Bronchial epithelial cell (primary cell): ENCODE measurements around the gene NOS1AP. TPM values are rescaled to one million over a fixed set of nuclear protein-coding genes. Genes with fewer than 3 reads are reported as not detected.

Experiments
- DNase-seq: peaks from one replicate; pipeline ENCODE4 v3.0.0-alpha.2; 2010; ENCODE audit warnings: low read depth
- FAIRE-seq: peaks from 2 replicates; lab custom pipeline; 2011; peaks lifted over from hg19 to GRCh38; lab: Jason Lieb, UNC
- H3K27me3 ChIP-seq: 2 replicates; pipeline ENCODE4 v1.5.1; 2011; ENCODE audit warnings: low read length; ENCODE audit not compliant: control insufficient read depth, insufficient read depth
- H3K36me3 ChIP-seq: 2 replicates; pipeline ENCODE4 v1.5.1; 2011; ENCODE audit warnings: low read length; ENCODE audit not compliant: control insufficient read depth, insufficient read depth
- H3K4me3 ChIP-seq: 2 replicates; pipeline ENCODE4 v1.5.1; 2011; ENCODE audit warnings: mild to moderate bottlenecking, low read depth, low read length, control low read depth
- total RNA-seq: library from RNA; depleted of rRNA; stranded (reverse); fragments of >200 nt; gene quantifications from 2 replicates; pipeline ENCODE4 v1.2.1, GENCODE V29; 2014
- TF ChIP-seq, protein P1 (sequence below): IDR thresholded peaks from 2 replicates; pipeline ENCODE4 v1.5.1; 2011; ENCODE audit warnings: mild to moderate bottlenecking, moderate library complexity, low read length, control low read depth, inconsistent platforms; ENCODE audit not compliant: insufficient read depth, severe bottlenecking

Gene NOS1AP
- total RNA-seq, 1 donor from 2014 or later = 1.3 TPM

DNA sequence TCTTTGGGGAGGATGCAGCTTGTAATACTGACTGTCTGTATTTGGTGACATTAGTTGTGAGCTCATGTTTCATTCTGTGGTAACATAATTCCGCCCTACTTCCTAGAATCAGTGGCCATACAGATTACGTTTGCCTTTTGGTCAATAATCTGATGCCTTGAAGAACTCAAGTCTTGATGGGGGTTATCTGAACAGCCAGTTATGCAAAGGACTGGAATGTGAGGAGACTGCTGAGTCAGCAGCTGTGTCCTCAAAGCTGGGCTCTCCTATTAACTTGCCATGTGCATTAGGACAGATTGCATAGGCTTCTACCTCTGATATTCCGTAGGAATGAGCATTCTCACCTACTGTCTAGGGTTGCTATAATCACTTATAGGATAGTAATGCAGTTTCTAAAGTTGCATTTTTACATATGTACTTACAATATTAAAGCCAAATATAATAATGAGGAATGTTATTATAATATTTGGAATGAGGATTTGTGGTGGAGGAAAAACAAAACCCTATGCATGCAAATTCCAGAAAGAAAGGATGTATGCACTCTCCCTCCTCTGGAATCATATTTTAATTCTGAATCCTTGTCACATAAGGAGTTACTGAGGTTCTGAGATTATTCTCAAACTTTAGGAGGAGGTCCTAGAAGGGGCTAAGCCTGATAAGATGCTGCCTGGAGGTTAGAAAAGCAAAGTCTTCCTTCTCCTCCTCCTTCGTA lies 116.0 kb downstream of the NOS1AP start:
- TF ChIP-seq, protein P1, sequence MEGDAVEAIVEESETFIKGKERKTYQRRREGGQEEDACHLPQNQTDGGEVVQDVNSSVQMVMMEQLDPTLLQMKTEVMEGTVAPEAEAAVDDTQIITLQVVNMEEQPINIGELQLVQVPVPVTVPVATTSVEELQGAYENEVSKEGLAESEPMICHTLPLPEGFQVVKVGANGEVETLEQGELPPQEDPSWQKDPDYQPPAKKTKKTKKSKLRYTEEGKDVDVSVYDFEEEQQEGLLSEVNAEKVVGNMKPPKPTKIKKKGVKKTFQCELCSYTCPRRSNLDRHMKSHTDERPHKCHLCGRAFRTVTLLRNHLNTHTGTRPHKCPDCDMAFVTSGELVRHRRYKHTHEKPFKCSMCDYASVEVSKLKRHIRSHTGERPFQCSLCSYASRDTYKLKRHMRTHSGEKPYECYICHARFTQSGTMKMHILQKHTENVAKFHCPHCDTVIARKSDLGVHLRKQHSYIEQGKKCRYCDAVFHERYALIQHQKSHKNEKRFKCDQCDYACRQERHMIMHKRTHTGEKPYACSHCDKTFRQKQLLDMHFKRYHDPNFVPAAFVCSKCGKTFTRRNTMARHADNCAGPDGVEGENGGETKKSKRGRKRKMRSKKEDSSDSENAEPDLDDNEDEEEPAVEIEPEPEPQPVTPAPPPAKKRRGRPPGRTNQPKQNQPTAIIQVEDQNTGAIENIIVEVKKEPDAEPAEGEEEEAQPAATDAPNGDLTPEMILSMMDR = no peak
- FAIRE-seq (no peak), DNase-seq (no peak)
- H3K27me3 ChIP-seq = no peaks in the 10 kb centered on the region
- no peak overlapping the region for H3K4me3 ChIP-seq
- no peaks in the 10 kb centered on the region for H3K36me3 ChIP-seq

- Histone ChIP-seq H3K27me3 (no peaks in the 10 kb centered on the region), H3K4me3 (no peak overlapping the region), H3K36me3 (no peaks in the 10 kb centered on the region)
- DNase-seq (no peak), FAIRE-seq (no peak)
- TF ChIP-seq, protein P1 = no peak
These were observed 116.5 kb downstream of the NOS1AP start for GRCh38 chr1:162186026-162186374.

DNA sequence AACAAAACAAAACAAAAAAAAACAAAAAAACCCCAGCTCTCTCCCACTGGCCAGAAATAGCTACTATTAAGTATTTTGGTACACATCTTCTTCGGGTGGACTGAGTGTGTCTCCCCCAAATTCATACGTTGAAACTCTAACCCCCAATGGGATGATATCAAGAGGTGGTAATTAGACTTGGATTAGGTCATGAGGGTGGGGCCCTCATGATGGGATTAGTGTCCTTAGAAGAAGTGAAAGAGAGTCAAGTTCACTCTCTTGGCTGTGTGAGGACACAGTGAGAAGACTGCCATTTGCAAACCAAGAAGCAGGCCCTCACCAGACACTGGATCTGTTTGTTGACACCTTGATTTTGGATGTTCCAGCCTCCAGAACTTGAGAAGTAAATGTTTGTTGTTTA lies 116.9 kb downstream of the NOS1AP start:
- no peaks in the 10 kb centered on the region for H3K36me3 ChIP-seq
- DNase-seq = no peak
- H3K4me3 ChIP-seq = no peak overlapping the region
- H3K27me3 ChIP-seq = no peaks in the 10 kb centered on the region
- TF ChIP-seq, protein P1 = no peak
- FAIRE-seq = no peak

DNA sequence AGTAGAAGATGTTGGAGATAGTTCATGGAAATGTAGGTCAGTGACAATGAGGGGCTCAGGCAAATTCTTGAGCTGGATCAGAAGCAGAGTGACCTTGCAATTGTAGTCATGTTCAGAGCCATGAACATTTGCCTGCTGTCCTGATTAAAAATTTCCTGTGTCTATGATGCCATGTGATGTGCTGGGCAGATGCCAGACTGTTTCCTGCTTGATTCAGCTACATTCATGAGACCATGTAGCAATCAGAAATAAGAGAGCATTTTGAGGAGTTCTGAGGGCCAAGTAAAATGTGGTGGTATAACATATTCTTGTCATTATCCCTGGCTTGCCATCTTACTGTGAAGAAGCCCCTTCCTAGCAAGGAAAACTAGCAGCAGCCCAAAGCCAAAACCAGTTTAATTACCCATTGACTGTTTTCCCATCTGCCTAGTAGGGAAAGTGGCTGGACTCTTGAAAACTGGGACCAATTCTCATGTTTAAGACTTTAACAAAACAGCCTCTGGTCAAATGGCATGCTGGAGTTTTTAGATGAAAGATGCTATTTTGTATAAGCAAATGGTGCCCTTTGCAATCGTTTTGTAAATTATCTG lies 118.3 kb downstream of the NOS1AP start:
- DNase-seq (peak; percentile 13), FAIRE-seq (no peak)
- Histone ChIP-seq H3K27me3 (no peaks in the 10 kb centered on the region), H3K36me3 (no peaks in the 10 kb centered on the region), H3K4me3 (no peak overlapping the region)
- TF ChIP-seq, protein P1 = no peak

- FAIRE-seq = no peak
- H3K27me3 ChIP-seq = peaks cover 3% of the 10 kb centered on the region
- DNase-seq = no peak
- H3K36me3 ChIP-seq = no peaks in the 10 kb centered on the region
- no peak overlapping the region for H3K4me3 ChIP-seq
- TF ChIP-seq, protein P1 = no peak
These were observed 119.9 kb downstream of the NOS1AP start for GRCh38 chr1:162189345-162189744.
